Measurements from ENCODE around the gene PHF12.

The PHF12 gene

GRCh38 chr17:28901866-28902818 lies 49.2 kb downstream of the PHF12 start:
- no peak for TF ChIP-seq EP300 (IDR thresholded peaks at IDR 0.05; ENCODE audit: borderline replicate concordance)
- TF ChIP-seq RAD21 (IDR thresholded peaks at IDR 0.05; ENCODE audit: low read depth), result no peak
- TF ChIP-seq MAX (IDR thresholded peaks at IDR 0.05), result no peak; the same call in 1 of the 2 replicates

- TF ChIP-seq FOXM1 (IDR thresholded peaks at IDR 0.05; ENCODE audit: borderline replicate concordance, low read depth), result no peak
- no peak for TF ChIP-seq YY1 (IDR thresholded peaks at IDR 0.05; ENCODE audit: low read depth)
- TF ChIP-seq NFIC (IDR thresholded peaks at IDR 0.05), result no peak
- TF ChIP-seq MAX (IDR thresholded peaks at IDR 0.05), result no peak
- no peak for TF ChIP-seq TAF1 (IDR thresholded peaks at IDR 0.05; ENCODE audit: low read depth)
- TF ChIP-seq RAD21 (IDR thresholded peaks at IDR 0.05; ENCODE audit: low read depth), result no peak
- no peak for TF ChIP-seq EGR1 (IDR thresholded peaks at IDR 0.05)
- TF ChIP-seq USF1 (IDR thresholded peaks at IDR 0.05), result no peak
- TF ChIP-seq ZBTB7A (IDR thresholded peaks at IDR 0.05; ENCODE audit: low read depth), result no peak
Measured at GRCh38 chr17:28900986-28901726, 50.2 kb downstream of the PHF12 start.

- TF ChIP-seq FOXM1 (IDR thresholded peaks at IDR 0.05; ENCODE audit: borderline replicate concordance, low read depth) (no peak), USF1 (IDR thresholded peaks at IDR 0.05) (no peak), TEAD4 (IDR thresholded peaks at IDR 0.05) (no peak), EP300 (IDR thresholded peaks at IDR 0.05; ENCODE audit: borderline replicate concordance) (no peak), MAX (IDR thresholded peaks at IDR 0.05) (no peak), TAF1 (IDR thresholded peaks at IDR 0.05; ENCODE audit: low read depth) (no peak), ZBTB7A (IDR thresholded peaks at IDR 0.05; ENCODE audit: low read depth) (no peak), CEBPB (IDR thresholded peaks at IDR 0.05) (no peak), CREB1 (IDR thresholded peaks at IDR 0.05; ENCODE audit: low read depth) (no peak), NFIC (IDR thresholded peaks at IDR 0.05) (no peak), EGR1 (IDR thresholded peaks at IDR 0.05) (no peak), REST (IDR thresholded peaks at IDR 0.05; ENCODE audit: low read depth) (no peak), RAD21 (IDR thresholded peaks at IDR 0.05; ENCODE audit: low read depth) (no peak), TCF12 (IDR thresholded peaks at IDR 0.05; ENCODE audit: low read depth) (no peak), YY1 (IDR thresholded peaks at IDR 0.05; ENCODE audit: low read depth) (no peak)
Measured at GRCh38 chr17:28899212-28899815, 52.0 kb downstream of the PHF12 start.

GRCh38 chr17:28898527-28898955 lies 52.8 kb downstream of the PHF12 start:
- no peak for TF ChIP-seq TEAD4 (IDR thresholded peaks at IDR 0.05)
- no peak for TF ChIP-seq USF1 (IDR thresholded peaks at IDR 0.05)
- no peak for TF ChIP-seq EP300 (IDR thresholded peaks at IDR 0.05; ENCODE audit: borderline replicate concordance)
- no peak for TF ChIP-seq NFIC (IDR thresholded peaks at IDR 0.05)
- no peak for TF ChIP-seq MAX (IDR thresholded peaks at IDR 0.05)
- TF ChIP-seq REST (IDR thresholded peaks at IDR 0.05; ENCODE audit: low read depth), result no peak
- no peak for TF ChIP-seq FOXM1 (IDR thresholded peaks at IDR 0.05; ENCODE audit: borderline replicate concordance, low read depth)
- TF ChIP-seq YY1 (IDR thresholded peaks at IDR 0.05; ENCODE audit: low read depth), result no peak
- no peak for TF ChIP-seq CREB1 (IDR thresholded peaks at IDR 0.05; ENCODE audit: low read depth)
